Colonic mucosa (tissue), 4 donors: Measurements from ENCODE around the gene OSTM1. TPM values are rescaled to one million over a fixed set of nuclear protein-coding genes. Genes with fewer than 3 reads are reported as not detected.
"Not testable (repeated sequence)": the region's sequence is repeated elsewhere in the genome, so short reads cannot be mapped to it uniquely, and the experiment has no call there.

Source experiments
- DNase-seq: peaks from one replicate; pipeline ENCODE4 v3.0.0-alpha.2; 2020
- H3K27ac ChIP-seq: fragments of 200-600 bp; one replicate; pipeline ENCODE4 v1.8.0; 2021
- H3K27me3 ChIP-seq: fragments of 200-600 bp; one replicate; pipeline ENCODE4 v1.8.0; 2021
- H3K36me3 ChIP-seq: fragments of 200-600 bp; one replicate; pipeline ENCODE4 v1.8.0; 2021
- H3K4me1 ChIP-seq: fragments of 200-600 bp; one replicate; pipeline ENCODE4 v1.8.0; 2021; ENCODE audit warnings: mild to moderate bottlenecking
- H3K4me3 ChIP-seq: fragments of 200-600 bp; one replicate; pipeline ENCODE4 v1.8.0; 2021
- H3K9ac ChIP-seq, 2 donors: one replicate each; pipeline ENCODE4 v1.7.0; 2013; ENCODE audit warnings: control low read depth in 2 of 2, low read depth in 2 of 2, low read length in 2 of 2
- H3K9me3 ChIP-seq: fragments of 200-600 bp; one replicate; pipeline ENCODE4 v1.8.0; 2021
- CTCF ChIP-seq: fragments of 200-600 bp; IDR thresholded peaks from one replicate; pipeline ENCODE4 v1.8.0; 2022; ENCODE audit warnings: antibody characterized with exemption, mild to moderate bottlenecking
- intact Hi-C: fragments of 100-400 bp; cut with DNase I; formaldehyde crosslinking; loops from one replicate; pipeline ENCODE4 v1.14.1; 2022
- total RNA-seq, 2 donors: library from RNA; stranded (reverse); fragmentation: NEBNext Ultra II Directional in 1 of 2; extraction: Animal tissue kit (Norgen Biotek cat#: 25700) in 1 of 2; gene quantifications; one replicate each; pipeline ENCODE4 v1.2.1, GENCODE V29; 2021
- donor health status: healthy.
- donor health status: DM: no; HTN: no; CAD: no.
- donor health status: DM: no; HTN: no; CAD: no.

The OSTM1 gene
- total RNA-seq, 2 donors from 2014 or later = 14.7 to 21.1 TPM

DNA sequence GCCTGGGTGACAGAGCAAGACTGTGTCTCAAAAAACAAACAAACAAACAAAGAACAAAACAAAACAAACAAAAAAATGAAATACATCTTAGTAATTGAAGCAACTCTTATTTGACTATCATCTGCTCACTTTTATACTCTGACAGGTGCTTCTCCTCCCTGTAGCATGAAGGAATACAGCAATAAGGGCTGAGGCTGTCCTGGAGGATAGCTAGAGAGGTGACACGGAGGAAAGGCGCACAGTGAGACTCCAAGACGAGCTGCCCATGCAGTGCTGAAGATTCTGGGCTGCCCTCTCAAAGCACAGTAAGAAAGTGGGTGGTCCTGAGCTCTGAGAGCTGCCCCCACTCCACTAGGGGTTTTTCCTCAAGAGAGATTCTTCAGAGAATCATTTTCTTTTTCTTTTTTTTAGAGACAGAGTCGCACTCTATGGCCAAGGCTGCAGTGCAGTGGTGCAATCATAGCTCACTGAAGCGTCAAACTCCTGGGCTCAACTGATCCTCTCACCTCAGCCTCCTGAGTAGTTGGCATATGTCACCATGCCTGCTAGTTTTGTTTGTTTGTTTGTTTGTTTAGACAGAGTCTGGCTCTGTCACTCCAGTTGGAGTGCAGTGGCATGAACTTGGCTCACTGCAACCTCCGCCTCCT, 50.0 kb downstream of the OSTM1 start:
- Histone ChIP-seq H3K4me3 (no peak overlapping the region), H3K27me3 (no peaks in the 10 kb centered on the region), H3K27ac (no peak overlapping the region), H3K9me3 (no peaks in the 10 kb centered on the region), H3K36me3 (no peaks in the 10 kb centered on the region), H3K4me1 (no peaks in the 10 kb centered on the region), H3K9ac (no peak overlapping the region)
- intact Hi-C loops = no loop called here
- no peak for TF ChIP-seq CTCF
- no peak for DNase-seq

DNA sequence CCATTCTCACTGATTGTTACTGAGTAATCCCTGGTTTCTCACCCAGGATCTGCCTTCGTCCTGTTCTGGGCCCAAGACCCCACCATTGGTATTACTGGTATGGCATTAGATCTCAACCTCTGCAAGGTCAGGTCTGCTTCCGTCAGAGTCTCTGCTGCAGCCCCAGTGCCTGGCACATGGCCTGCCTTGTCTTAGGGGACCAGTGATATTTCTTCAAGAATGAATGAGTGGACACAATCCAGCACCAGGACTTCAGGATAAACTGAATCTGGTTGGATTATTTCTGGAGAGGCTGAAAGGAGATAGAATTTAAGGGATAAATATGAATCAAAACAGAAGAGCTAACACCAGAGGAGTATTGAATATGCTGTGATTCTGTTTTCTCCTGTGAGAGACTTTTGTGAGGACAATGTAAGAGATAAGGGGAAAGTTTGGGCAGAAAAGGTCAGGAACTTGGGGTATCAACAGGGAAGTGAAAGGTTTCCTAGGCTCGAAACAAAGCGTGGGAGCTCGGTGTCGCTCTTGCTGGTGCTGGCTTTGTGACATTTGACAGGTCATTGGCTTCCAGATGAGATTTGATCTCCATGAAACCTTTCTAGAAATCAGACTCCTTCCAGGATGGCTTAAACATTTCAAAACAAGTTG, 53.9 kb downstream of the OSTM1 start:
- Histone ChIP-seq H3K27me3 (no peaks in the 10 kb centered on the region), H3K36me3 (no peaks in the 10 kb centered on the region), H3K4me1 (no peaks in the 10 kb centered on the region), H3K4me3 (no peak overlapping the region), H3K27ac (no peak overlapping the region), H3K9me3 (no peaks in the 10 kb centered on the region), H3K9ac (no peak overlapping the region)
- TF ChIP-seq CTCF = no peak
- DNase-seq = no peak
- intact Hi-C loops = no loop called here

- H3K4me3 ChIP-seq, H3K4me1 ChIP-seq, DNase-seq, H3K27ac ChIP-seq, H3K9ac ChIP-seq, H3K36me3 ChIP-seq, H3K9me3 ChIP-seq, intact Hi-C loops, H3K27me3 ChIP-seq: not testable (repeated sequence)
Observed at GRCh38 chr6:108016283-108016682, 58.3 kb downstream of the OSTM1 start.

DNA sequence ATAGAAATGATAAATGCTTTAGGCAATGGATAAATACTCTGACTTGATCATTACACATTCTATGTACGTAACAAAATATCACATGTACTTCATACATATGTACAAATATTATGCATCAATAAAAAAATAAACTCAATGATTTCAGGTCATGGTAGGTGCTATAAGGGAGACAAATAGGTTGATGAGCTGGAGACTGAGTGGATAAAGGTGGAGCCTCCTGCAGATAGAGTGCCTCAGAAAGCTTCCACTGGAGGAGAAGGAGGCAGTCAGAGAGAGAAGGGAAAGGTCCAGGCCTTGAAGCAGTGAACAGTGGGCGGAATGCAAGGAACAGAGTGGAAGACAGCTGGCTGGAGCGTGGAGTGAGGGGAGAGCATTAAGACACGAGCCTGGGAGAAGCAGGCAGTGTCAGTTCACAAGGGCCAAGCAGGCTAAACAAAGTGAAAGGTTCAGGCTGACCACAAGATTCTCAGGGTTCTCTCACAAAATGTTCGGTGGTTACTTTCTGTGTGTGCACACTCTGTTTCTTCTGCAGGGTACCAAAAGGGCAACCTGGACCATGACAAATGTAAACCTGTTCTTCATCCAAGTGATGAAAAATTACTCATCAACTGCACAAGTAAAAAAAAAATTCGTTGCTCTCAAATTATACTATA, 60.6 kb downstream of the OSTM1 start:
- Histone ChIP-seq H3K4me3 (no peak overlapping the region), H3K9me3 (no peaks in the 10 kb centered on the region), H3K27me3 (no peaks in the 10 kb centered on the region), H3K27ac (no peak overlapping the region), H3K9ac (no peak overlapping the region), H3K4me1 (no peaks in the 10 kb centered on the region), H3K36me3 (no peaks in the 10 kb centered on the region)
- intact Hi-C loops = no loop called here
- TF ChIP-seq CTCF = no peak
- no peak for DNase-seq

- no peak for DNase-seq
- Histone ChIP-seq H3K4me1 (no peaks in the 10 kb centered on the region), H3K9ac (no peak overlapping the region), H3K4me3 (no peak overlapping the region), H3K9me3 (no peaks in the 10 kb centered on the region), H3K27me3 (no peaks in the 10 kb centered on the region), H3K27ac (no peak overlapping the region), H3K36me3 (no peaks in the 10 kb centered on the region)
- no peak for TF ChIP-seq CTCF
- intact Hi-C loops = no loop called here
Observed at GRCh38 chr6:108009894-108010293, 64.6 kb downstream of the OSTM1 start.

DNA sequence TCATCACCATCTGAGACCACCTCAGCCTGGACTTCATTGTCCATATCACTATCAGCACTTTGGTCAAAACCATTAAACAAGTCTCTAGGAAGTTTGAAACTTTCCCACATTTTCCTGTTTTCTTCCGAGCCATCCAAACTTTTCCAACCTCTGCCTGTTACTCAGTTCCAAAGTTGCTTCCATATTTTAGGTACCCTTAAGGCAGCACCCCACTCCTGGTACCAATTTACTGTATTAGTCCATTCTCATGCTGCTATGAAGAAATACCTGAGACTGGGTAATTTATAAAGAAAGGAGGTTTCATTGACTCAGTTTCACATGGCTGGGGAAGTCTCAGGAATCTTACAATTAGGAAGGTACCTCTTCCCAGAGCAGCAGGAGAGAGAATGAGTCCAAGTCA, 65.3 kb downstream of the OSTM1 start:
- DNase-seq, intact Hi-C loops, H3K27ac ChIP-seq, H3K9me3 ChIP-seq, H3K36me3 ChIP-seq, H3K4me3 ChIP-seq, H3K27me3 ChIP-seq, H3K9ac ChIP-seq, H3K4me1 ChIP-seq: not testable (repeated sequence)
